Prostate gland (tissue), 2 donors: ENCODE measurements around the gene PALLD. TPM values are rescaled to one million over a fixed set of nuclear protein-coding genes. Genes with fewer than 3 reads are reported as not detected.

Experiments used
- DNase-seq: peaks from one replicate; pipeline ENCODE4 v3.0.0-alpha.2; 2019; ENCODE audit warnings: low spot score
- H3K27ac ChIP-seq, 2 donors: fragments of 200-600 bp; sonication (generic); 2 replicates each; pipeline ENCODE4 v1.5.1; 2017 to 2019
- H3K27me3 ChIP-seq: fragments of 200-600 bp; sonication (generic); replicated peaks from 2 replicates; pipeline ENCODE4 v1.5.1; 2019; ENCODE audit not compliant: insufficient read depth
- H3K36me3 ChIP-seq, 2 donors: fragments of 200-600 bp; sonication (generic); 1 replicate in 1 of 2; 2 replicates in 1 of 2; pipeline versions ENCODE4 v1.5.1 to v1.8.1; 2017 to 2019
- H3K4me1 ChIP-seq: fragments of 200-600 bp; sonication (generic); replicated peaks from 2 replicates; pipeline ENCODE4 v1.5.1; 2019
- H3K4me3 ChIP-seq, 2 donors: fragments of 200-600 bp; sonication (generic); 2 replicates each; pipeline ENCODE4 v1.5.1; 2017 to 2019
- H3K9me3 ChIP-seq: fragments of 200-600 bp; sonication (generic); 2 replicates; pipeline ENCODE4 v1.5.1; 2017
- CTCF ChIP-seq, 4 experiments: fragments of 200-600 bp in 2 of 4; fragments of 450-650 bp in 2 of 4; sonication (generic) in 2 of 4; IDR thresholded peaks; 1 replicate in 3 of 4; 2 replicates in 1 of 4; pipeline ENCODE4 v1.5.1; 2016 to 2019; ENCODE audit warnings: antibody characterized with exemption in 4 of 4, mild to moderate bottlenecking in 2 of 4, moderate library complexity in 2 of 4
- POLR2A ChIP-seq: fragments of 450-650 bp; IDR thresholded peaks from one replicate; pipeline ENCODE4 v1.6.1; 2016; ENCODE audit warnings: antibody characterized with exemption, mild to moderate bottlenecking
- POLR2AphosphoS5 ChIP-seq: sonication (generic); formaldehyde crosslinking; IDR thresholded peaks from one replicate; pipeline ENCODE4 v1.6.1; 2017; ENCODE audit warnings: antibody characterized with exemption
- WGBS: methylation state at CpG from one replicate; pipeline ENCODE4 v1.1.5; 2018; 5-methylcytosine and 5-hydroxymethylcytosine counted together
- intact Hi-C: fragments of 100-400 bp; cut with DNase I; formaldehyde crosslinking; loops from one replicate; pipeline ENCODE4 v1.14.2; 2022
- total RNA-seq, 2 donors: library from RNA; depleted of rRNA; stranded (reverse); fragments of >200 nt; gene quantifications; one replicate each; pipeline ENCODE4 v1.1.0, GENCODE V29; 2016

The PALLD gene
- total RNA-seq, 2 donors from 2014 or later: 252 TPM

GRCh38 chr4:168891688-168892087 is 394.8 kb downstream of the PALLD start:
- Histone ChIP-seq H3K9me3 (no peaks in the 10 kb centered on the region), H3K27ac (no peak overlapping the region), H3K36me3 (peaks cover 5 to 10% of the 10 kb centered on the region in 2 donors), H3K4me3 (no peak overlapping the region), H3K27me3 (no peaks in the 10 kb centered on the region), H3K4me1 (no peaks in the 10 kb centered on the region)
- intact Hi-C loops: no loop called here
- no peak for DNase-seq
- WGBS: 90% methylated on average over 3 of the region's 3 CpGs
- no peak for TF ChIP-seq CTCF (IDR thresholded peaks at IDR 0.05)
- no peak for TF ChIP-seq POLR2A
- TF ChIP-seq POLR2AphosphoS5: no peak

GRCh38 chr4:168892475-168892874 is 395.6 kb downstream of the PALLD start:
- intact Hi-C loops: no loop called here
- H3K4me3 ChIP-seq: no peak overlapping the region
- TF ChIP-seq CTCF (IDR thresholded peaks at IDR 0.05) (no peak), POLR2A (no peak)
- no peak for DNase-seq
- no peaks in the 10 kb centered on the region for H3K9me3 ChIP-seq
- H3K27ac ChIP-seq: no peak overlapping the region
- no peaks in the 10 kb centered on the region for H3K27me3 ChIP-seq
- H3K4me1 ChIP-seq: no peaks in the 10 kb centered on the region
- peaks cover 5 to 10% of the 10 kb centered on the region in 2 donors for H3K36me3 ChIP-seq

GRCh38 chr4:168893205-168893604 is 396.4 kb downstream of the PALLD start:
- DNase-seq: no peak
- intact Hi-C loops: no loop called here
- WGBS: 62% methylated on average over 2 of the region's 2 CpGs
- Histone ChIP-seq H3K36me3 (peaks cover 5 to 10% of the 10 kb centered on the region in 2 donors), H3K4me3 (no peak overlapping the region), H3K9me3 (no peaks in the 10 kb centered on the region), H3K27me3 (no peaks in the 10 kb centered on the region), H3K27ac (no peak overlapping the region), H3K4me1 (no peaks in the 10 kb centered on the region)
- TF ChIP-seq CTCF (IDR thresholded peaks at IDR 0.05): no peak
- no peak for TF ChIP-seq POLR2AphosphoS5
- no peak for TF ChIP-seq POLR2A

- Histone ChIP-seq H3K9me3 (no peaks in the 10 kb centered on the region), H3K4me3 (no peak overlapping the region), H3K27me3 (no peaks in the 10 kb centered on the region), H3K27ac (no peak overlapping the region), H3K36me3 (peaks cover 5 to 10% of the 10 kb centered on the region in 2 donors), H3K4me1 (no peaks in the 10 kb centered on the region)
- WGBS: 87% methylated on average over 3 of the region's 3 CpGs
- no peak for TF ChIP-seq POLR2AphosphoS5
- no peak for TF ChIP-seq CTCF (IDR thresholded peaks at IDR 0.05)
- no peak for TF ChIP-seq POLR2A
- intact Hi-C loops: no loop called here
- no peak for DNase-seq
Measured at GRCh38 chr4:168893807-168894206, 397.0 kb downstream of the PALLD start.

GRCh38 chr4:168900080-168900479 is 403.2 kb downstream of the PALLD start:
- TF ChIP-seq CTCF (IDR thresholded peaks at IDR 0.05): no peak
- no peak for TF ChIP-seq POLR2A
- TF ChIP-seq POLR2AphosphoS5: no peak
- WGBS: 79% methylated on average over 2 of the region's 2 CpGs
- no peak overlapping the region for H3K27ac ChIP-seq
- H3K36me3 ChIP-seq: peaks cover 0 to 12% of the 10 kb centered on the region in 2 donors
- H3K4me3 ChIP-seq: no peak overlapping the region
- H3K9me3 ChIP-seq: no peaks in the 10 kb centered on the region
- no peaks in the 10 kb centered on the region for H3K4me1 ChIP-seq
- no peaks in the 10 kb centered on the region for H3K27me3 ChIP-seq
- intact Hi-C loops: no loop called here
- DNase-seq: no peak
